Stimulated activated CD8-positive, alpha-beta memory T cell treated with anti-CD3 and anti-CD28 coated beads, Interleukin-15, amount 100 ng/mL, for 4 hours (primary cell): ENCODE results near the gene ZNF398.
A peak's percentile ranks its signal among the peaks of the same experiment; 100 is the strongest.
"Not testable (repeated sequence)": the region's sequence is repeated elsewhere in the genome, so short reads cannot be mapped to it uniquely, and the experiment has no call there.

Experiments used
- DNase-seq, 2 donors: peaks; one replicate each; pipeline ENCODE4 v3.0.0-alpha.2; 2020; ENCODE audit warnings: low read depth in 2 of 2

ZNF398 gene, protein sequence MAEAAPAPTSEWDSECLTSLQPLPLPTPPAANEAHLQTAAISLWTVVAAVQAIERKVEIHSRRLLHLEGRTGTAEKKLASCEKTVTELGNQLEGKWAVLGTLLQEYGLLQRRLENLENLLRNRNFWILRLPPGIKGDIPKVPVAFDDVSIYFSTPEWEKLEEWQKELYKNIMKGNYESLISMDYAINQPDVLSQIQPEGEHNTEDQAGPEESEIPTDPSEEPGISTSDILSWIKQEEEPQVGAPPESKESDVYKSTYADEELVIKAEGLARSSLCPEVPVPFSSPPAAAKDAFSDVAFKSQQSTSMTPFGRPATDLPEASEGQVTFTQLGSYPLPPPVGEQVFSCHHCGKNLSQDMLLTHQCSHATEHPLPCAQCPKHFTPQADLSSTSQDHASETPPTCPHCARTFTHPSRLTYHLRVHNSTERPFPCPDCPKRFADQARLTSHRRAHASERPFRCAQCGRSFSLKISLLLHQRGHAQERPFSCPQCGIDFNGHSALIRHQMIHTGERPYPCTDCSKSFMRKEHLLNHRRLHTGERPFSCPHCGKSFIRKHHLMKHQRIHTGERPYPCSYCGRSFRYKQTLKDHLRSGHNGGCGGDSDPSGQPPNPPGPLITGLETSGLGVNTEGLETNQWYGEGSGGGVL

GRCh38 chr7:149147072-149147751, at the start of gene ZNF398:
ZNF398 (plus strand) TSS chr7:149147453; CDS start chr7:149147743, 290 bp downstream.
- peak; percentile 53 to 70 for DNase-seq

- no peak for DNase-seq
These were observed 48.2 kb upstream of the ZNF398 start for GRCh38 chr7:149099058-149099457.

GRCh38 chr7:149100821-149101220, 46.4 kb upstream of the ZNF398 start:
- DNase-seq = no peak

GRCh38 chr7:149102666-149103065, 44.6 kb upstream of the ZNF398 start:
- no peak for DNase-seq

GRCh38 chr7:149103424-149103823, 43.8 kb upstream of the ZNF398 start:
- no peak for DNase-seq

DNA sequence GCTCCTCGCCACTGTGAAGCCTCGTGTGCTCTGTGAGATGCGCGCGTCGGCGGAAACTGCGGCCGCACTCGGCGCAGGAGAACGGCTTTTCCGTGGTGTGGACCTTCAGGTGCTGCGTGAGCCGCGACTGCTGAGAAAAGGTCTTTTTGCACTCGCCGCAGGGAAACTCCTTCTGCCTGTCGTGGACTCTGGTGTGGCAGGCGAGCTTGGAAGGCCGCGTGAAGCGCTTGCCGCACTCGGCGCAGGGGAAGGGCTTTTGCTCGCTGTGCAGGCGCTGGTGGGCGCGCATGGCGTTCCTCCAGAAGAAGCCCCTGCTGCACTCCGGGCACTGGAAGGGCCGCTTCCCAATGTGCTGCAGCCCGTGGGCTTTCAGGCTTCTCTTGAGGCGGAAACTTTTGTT, 43.0 kb upstream of the ZNF398 start:
- no peak for DNase-seq

DNA sequence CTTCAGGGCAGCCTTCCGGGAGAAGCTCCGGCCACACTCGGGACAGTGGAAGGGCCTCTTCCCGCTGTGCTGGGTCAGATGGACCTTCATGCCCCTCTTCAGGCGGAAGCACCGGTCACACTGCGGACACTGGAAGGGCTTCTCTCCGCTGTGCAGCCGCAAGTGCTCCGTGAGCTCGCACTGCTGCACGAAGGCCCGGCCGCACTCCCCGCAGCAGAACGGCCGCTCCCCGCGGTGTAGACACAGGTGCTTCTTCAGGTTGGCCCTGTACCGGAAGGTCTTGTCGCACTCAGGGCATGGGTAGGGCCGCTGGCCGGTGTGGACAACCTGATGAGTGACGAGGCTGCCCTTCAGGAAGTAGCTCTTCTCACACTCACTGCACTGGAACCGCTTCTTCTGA, 42.5 kb upstream of the ZNF398 start:
- no peak for DNase-seq

GRCh38 chr7:149109969-149110368, 37.3 kb upstream of the ZNF398 start:
- DNase-seq = no peak

DNA sequence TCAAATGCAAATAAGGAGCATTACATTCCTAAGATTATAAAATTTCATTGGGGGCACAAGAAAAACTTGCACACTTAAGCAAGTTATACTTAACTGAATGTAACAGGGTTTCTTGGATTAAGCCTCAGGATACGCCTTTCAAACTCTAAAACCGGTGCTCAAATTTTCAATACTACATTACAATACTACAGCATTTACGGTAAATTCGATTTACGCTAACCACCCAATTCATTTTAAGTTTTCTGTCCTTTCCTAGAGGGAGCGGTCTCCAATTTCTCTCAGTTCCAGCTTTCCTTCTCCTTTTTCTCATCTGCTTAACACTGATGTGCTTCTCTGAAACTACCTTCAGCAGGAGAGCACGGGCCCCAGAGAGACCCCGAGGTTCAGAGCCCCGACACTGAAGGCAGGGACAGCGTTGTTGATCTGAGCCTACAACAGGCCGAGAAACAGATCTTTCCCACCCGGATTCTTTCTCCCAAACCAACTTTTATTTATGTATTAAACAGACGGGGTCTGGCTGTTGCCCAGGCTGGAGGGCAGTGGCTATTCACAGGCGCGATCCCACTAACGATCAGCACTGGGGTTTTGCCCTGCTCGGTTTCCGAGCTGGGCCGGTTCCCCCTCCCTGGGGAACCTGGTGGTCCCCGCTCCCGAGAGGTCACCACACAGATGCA, 21.9 kb upstream of the ZNF398 start:
- DNase-seq = no peak

- peak; percentile 81 to 92 for DNase-seq
These were observed 21.2 kb upstream of the ZNF398 start, which contains the start of gene ZNF425 for GRCh38 chr7:149125863-149126661. ZNF425 (minus strand) TSS chr7:149126324; CDS start chr7:149126213, 111 bp downstream.

DNA sequence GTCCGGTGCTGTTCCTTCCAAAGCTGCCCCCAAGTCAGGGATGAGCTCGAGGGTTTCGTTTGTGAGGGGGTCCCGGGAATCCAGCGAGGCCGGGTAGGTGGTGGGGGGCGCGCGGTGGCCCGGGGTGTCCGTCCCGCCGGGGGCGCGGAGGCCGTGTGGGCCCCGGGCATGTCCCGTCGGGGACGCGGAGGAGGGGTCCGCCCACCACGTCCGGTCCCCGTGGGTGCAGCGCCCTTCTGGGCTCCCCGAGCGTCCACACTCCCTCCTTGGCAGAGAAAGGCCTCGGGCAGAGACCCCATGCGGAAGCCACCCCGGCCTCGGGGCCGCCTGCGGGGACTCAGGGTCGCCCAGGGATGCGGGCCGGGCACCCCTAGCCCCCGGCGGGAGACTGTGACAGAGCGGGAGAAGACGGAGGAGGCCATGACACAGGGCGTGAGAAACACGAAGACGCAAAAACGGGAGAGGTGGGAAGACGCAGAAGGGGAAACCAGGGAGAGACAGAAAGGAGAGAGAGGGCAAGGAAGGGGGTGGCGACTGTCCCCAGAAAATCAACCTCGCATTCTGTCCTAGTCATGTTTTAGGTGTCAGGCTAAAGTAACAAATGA, 20.5 kb upstream of the ZNF398 start:
- peak; percentile 50 to 65 for DNase-seq

- no peak for DNase-seq
These were observed 16.6 kb upstream of the ZNF398 start for GRCh38 chr7:149130572-149131198.

DNA sequence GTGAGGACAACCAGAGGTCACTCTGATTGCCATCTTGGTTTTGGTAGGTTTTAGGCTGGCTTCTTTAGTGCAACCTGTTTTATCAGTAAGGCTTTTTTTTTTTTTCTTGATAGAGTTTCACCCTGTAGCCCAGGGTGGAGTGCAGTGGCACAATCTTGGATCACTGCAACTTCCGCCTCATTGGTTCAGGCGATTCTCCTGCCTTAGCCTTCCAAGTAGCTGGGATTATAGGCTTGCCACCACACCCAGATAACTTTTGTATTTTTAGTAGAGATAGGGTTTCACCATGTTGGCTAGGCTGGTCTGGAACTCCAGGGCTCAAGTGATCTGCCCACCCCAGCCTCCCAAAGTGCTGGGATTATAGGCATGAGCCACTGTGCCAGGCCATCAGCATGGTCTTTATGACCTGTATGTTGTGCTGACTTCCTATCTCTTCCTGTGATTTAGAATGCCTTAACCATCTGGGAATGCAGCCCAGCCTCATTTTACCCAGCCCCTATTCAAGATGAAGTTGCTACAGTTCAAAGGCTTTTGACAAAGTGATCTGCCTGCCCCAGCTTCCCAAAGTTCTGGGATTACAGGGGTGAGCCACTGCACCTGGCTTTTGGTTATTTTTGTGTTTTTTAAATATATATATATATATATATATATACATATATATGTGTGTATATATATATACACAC, 14.1 kb upstream of the ZNF398 start:
- DNase-seq = no peak

DNA sequence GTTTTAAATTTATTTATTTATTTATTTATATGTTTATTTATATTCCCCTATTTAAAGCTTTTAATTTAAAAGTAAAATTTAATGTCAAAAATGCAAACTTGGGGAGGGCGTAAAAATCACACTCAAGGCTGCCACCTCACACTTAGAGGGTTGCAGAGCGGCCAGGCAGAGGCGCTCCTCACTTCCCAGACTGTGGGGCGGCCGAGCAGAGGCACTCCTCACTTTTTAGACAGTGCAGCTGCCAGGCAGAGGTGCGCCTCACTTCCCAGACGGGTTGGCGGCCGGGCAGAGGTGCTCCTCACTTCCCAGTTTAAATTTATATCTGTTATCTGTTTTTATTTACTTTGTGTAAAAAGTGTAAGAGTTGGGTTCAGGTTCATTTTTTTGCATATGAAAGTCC, 11.1 kb upstream of the ZNF398 start:
- no peak for DNase-seq

DNA sequence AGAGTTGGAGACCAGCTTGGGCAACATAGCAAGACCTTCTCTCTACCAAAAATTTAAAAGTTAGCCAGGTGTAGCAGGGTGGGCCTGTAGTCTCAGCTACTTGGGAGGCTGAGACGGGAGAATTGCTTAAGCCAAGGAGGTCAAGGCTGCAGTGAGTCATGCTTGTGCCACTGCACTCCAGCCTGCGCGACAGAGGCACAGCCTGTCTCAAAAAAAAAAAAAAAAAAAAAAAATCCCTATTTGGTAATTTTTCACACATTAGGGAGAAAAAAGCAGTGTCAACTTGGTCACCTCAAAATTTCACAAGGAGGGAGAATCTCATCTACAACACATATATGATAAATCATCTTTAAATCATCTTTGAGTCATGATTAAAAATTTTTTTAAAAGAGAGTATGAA, 6.4 kb upstream of the ZNF398 start:
- no peak for DNase-seq

DNA sequence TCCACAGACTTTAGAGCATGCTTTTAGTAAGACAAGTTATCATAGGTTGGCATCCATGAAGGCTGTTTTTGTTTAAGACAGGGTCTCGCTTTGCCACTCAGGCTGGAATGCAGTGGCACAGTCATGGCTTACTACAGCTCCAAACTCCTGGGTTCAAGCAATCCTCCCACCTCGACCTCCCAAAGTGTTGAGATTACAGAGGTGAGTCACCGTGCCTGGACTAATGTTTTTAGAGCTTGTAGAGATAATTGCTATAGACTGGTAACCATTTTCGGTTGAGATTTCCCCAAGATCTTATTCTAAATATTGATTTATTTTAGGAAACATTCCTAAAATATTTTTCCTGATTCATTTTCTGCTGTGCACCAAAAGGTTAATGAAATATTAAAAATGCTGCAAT, 5.4 kb upstream of the ZNF398 start:
- DNase-seq = no peak

GRCh38 chr7:149144436-149144922, 2.8 kb upstream of the ZNF398 start:
- not testable (repeated sequence) for DNase-seq

DNA sequence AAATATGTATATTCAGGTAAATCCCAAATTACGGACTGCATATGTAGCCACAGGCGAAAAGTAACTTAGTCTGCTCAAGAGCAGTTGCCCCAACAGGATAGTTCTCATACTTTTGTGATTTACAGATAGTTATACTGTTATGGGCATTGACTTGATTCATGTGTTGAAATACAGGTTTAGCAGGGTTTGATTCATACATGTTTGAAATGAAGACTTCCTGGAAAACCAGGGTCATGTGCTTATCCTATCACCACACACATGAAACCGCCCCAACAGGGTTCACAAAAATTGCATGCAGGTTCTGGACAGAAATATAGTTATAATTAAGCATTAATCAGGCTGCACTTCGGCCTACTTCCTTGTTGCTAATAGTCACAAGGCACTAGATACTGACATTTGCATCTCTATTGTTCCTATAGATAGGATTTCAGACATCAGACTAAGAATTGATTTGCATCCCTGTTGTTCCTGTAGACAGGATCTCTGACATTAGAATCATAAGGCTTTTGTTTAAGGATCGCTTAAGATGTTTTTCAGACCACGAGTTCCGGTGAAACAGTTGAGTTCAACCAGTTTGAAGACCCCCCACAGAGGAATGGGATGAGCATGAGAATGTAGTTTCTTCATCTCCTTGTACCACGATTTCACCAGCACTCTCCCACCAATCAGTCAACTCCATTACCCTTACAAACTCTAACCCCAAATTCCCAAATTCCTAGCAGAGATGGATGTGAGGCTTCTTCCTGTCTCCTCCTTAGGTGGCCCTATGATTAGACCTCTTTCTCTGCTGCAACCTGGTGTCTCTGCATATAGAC, 2.0 kb upstream of the ZNF398 start:
- no peak for DNase-seq
